ENCODE measurements around the gene COBL.

Gene COBL

DNA sequence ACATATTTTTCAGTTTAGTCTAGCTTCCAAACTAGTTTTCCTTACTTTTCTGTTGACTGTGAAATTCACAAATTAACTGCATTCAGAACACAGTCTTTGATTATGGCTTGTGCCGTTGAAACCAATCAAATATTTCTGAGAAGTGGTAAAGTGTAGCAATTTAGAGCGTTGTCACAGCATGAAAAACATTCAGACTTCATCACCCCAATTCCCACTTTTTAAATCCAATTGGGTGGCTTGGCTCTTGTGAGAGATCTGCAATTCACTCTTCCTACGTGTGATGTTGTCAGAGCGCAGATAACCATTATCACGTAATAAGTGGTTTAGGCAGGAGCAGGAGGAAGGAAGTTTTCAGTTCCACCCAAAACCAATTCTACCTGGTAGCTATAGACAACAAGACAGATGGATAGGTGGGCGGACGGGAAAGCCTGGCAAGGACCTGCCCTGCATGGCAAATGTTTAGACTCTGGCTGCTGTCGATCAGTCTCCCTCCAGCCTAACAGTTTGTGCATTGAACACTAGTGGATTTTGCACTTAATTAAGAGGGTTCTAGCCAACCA lies 8.9 kb downstream of the COBL start:
- DNase-seq: no peak

DNA sequence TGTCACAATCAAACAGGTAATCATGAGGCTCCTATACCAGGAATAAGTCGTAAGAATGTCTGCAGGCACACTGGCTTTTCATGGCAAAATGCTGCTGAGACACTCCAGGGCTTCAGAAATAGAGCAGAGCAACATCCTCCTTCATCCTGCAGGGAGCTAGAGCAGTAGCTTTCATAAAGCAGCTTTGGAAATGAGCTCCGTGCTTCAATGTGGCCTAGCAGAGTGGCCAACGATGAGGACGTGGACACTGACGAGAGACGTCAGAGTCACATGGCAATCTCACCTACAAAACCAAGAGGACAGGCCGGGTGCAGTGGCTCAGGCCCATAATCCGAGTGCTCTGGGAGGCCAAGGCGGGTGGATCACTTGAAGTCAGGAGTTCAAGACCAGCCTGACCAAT lies 9.8 kb downstream of the COBL start:
- no peak for DNase-seq

GRCh38 chr7:51304729-51305128 lies 11.9 kb downstream of the COBL start:
- no peak for DNase-seq

DNA sequence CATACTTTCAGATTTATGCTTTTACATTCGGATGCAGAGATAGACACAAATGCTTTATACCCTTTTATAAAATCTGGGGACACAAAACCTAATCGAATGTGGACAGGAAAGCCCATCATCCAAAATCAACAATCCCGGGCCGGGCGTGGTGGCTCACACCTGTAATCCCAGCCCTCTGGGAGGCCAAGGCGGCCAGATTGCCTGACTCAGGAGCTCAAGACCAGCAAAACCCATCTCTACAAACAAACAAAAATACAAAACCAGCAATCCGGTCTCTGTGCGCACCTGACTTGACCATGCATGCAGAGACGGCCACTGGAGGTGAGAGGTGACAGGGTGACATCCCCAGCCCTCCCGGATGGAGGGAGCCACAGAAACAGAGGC lies 13.5 kb downstream of the COBL start:
- no peak for DNase-seq

- DNase-seq: no peak
Observed at GRCh38 chr7:51301806-51302205, 14.8 kb downstream of the COBL start.

DNA sequence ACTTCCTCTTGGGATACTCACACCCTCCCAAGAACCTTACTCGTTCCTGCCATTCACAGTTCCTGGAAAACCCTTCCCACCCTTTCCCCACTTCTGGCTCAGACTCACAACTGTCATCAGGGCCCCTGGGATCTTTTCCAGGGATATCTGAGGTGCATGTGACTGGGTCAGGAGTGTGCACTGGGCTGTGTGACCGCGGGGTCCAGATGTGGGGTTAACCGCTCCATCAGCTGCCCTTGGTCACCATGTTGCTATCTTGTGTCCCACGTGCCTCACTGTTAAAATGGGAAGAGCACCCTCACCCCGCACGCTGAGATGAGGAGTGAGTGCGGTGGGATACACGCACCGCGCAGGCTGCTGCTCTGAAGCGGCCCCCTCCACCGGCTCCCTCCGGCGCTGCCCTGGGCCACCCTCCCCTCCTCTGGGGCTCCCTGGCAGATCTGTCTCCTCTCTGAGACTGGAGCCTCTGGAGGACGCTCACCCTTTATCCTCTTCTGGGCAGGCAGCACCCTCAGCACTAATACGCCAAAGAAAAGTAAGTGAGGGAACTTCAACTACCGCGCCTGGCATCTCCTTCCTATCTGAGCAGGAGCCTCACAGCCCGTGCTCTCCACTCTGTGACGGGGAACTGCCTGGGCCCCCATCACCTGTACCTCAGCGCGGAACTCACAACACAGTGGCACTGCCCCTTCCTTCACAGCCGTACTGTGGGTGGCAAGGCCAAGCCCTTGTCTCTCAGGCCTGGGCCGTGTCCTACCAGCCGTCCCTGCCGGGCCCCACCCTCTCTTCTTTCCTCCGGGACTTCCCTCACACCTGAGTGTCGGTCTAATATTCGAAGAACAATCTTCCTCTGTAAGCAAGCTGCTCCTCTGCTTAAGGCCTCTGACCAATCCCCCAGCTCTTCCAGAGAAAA lies 15.6 kb downstream of the COBL start:
- DNase-seq: no peak

- no peak for DNase-seq
Observed at GRCh38 chr7:51299391-51300133, 17.0 kb downstream of the COBL start.

DNA sequence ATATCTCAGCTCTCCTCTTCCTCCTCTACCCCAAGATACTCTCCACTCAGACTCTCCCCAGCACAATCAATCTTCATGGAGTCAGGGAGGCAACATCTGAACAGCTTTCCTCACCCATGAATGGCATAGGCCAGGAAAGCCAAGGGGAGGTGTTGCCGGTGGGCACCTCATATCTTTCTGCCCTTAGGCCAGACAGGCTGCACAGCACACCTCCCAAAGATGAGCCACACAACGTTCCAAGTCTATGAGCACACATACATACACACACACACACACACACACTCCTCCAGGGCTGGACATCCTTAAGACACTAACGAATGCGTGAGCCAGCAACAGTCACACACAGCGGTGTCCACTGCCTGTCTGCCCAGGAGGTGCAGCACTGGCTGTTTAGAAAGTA lies 17.7 kb downstream of the COBL start:
- DNase-seq: no peak

- DNase-seq: no peak
Observed at GRCh38 chr7:51297986-51298385, 18.6 kb downstream of the COBL start.

DNA sequence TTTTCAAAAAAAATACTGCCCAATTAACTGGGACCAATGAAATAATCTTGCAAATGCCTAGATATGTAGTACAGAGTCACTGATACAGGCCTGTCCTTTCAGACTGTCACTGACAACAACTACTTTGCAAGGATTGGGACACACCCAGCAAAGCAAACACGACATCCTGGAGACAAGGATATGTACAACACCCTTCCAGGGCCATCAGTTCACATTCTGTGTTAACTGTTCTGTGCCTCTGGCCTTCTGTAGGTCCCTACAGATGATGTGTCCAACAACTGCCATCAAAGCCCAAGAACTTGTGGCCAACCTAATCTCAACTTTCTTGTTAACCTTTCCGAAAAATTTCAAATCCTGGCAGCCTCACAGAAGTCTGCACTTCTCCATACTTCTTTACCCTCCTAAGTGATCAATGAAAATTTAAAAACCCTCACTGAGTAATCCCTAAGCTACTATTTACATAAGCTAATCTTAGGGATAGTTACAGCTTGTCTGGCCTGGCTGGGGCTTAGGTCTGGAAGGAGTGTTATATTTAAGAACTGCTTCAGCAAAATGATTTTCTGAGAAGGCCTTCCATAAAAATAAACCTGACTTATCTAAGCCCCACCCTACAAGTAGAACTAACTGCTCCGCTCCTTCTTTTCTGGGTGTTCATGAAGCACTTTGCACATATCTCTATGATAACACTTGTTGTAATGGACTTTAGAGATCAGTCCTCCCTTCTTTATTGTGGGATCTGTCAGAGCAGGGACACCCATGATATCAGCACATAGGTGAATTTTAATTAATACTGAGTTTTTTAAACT lies 21.0 kb downstream of the COBL start:
- DNase-seq: no peak

GRCh38 chr7:51292596-51292995 lies 24.0 kb downstream of the COBL start:
- no peak for DNase-seq

DNA sequence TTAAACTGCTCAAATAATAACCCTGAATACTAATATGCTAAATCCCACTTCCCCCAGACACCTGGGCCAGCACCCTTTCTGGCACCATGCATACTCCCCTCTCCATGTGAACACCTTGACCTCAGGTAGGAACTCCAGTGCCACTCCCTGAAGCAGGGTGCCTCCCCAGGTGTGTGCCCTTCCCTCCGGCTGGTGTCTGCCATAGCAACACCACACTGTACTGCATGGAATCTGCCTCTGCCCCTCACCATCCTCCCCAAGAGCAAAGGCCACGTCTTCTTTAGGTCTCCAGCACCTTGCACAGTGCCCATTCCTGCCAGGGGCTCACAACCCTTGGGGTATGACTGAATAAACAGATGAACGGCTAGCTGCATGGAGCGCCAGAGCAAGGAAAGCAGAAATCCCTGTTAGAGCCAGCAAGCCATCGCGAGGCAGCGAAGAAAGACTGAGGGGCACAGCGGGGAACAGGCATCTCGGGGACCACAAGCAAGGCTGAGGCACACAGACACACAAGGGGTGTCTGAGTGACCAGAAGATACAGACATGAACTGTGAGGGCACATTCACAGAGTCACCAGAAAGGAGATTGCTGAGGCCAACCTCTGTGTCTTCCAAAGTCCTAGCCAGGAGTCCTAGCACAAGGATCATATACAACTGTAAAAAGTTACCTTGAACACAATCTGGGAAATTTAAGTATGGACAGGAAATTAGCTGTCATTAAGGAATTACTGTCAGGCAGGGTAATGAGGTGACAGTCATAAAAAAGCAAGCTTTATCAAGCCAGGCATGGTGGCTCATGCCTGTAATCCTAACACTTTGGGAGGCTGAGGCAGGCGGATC lies 25.7 kb downstream of the COBL start:
- DNase-seq: no peak

DNA sequence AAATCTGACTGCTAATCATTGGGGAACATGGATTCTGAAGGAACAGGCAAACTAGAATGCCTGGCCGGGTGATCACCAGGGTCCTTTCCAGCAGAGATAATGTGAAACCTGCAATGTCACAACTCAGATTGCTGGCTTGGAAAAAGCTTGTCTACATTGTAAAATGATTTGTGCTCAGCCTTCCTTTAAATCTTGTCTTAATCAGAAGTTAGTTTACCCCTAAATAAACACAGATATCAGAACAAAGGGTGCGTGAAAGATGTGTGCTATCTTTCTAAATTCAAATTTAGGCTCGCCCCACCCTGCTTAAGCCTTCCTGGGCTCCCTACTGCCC lies 26.3 kb downstream of the COBL start:
- no peak for DNase-seq

DNA sequence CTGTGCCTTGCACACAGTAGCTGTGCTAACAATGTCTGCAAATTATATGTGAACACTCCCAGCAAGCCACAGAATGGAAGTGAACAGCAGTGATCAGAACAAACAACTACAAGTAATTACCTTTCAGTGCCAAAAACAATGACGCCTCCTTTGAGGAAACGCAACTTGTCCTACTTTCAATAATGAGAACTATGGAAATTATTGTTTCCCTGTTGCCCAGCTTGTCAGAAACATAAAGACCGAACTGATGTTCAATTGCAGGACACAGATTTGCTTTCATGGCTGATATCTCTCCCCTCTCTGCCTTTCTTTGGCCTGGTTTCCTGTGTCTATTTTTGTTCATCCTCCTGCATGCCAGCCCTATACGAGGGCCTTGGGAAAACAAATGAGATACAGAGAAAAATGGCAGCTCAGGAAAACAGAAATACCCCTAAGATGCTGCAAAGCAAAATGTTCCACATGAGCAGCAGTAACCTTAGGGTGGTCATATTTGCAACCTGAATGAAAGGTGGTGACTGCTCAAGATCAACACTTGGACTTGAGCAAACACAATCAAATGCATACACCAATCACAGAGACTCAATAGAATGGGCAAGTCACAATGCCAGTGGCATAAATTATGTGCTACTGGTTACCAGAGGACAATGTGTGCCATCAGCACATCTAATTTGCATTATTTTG lies 26.8 kb downstream of the COBL start:
- DNase-seq: peak in 1 of 56 donors; percentile 58

GRCh38 chr7:51288896-51289622 lies 27.6 kb downstream of the COBL start:
- peak in 1 of 56 donors; percentile 75 for DNase-seq

- DNase-seq: no peak
Observed at GRCh38 chr7:51286401-51286800, 30.2 kb downstream of the COBL start.

- no peak for DNase-seq
Observed at GRCh38 chr7:51280156-51280555, 36.5 kb downstream of the COBL start.

DNA sequence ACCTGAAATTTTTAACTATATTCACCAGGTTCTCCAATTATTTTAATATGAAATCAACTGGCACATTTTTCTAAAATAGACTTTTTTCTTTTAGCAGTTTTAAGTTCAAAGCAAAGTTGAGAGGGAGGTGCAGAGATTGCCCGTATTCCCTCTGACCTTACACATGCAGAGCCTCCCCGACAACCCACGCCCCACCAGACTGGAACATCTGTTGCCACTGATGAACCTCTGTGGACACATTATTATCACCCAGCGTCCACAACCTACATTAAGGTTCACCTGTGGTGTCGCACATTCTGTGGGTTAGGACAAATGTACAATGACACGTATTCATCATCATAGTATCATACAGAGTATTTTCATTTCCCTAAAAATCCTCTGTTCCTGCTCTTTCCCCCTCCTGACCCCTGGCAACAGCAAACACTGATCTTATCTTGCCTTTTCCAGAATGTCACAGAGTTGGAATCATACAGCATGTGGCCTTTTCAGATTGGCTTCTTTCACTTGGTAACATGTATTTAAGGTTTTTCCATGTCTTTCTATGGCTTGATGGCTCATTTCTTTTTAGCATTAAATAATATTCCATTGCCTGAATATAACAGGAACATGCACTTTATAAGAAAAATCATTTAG lies 37.1 kb downstream of the COBL start:
- no peak for DNase-seq

DNA sequence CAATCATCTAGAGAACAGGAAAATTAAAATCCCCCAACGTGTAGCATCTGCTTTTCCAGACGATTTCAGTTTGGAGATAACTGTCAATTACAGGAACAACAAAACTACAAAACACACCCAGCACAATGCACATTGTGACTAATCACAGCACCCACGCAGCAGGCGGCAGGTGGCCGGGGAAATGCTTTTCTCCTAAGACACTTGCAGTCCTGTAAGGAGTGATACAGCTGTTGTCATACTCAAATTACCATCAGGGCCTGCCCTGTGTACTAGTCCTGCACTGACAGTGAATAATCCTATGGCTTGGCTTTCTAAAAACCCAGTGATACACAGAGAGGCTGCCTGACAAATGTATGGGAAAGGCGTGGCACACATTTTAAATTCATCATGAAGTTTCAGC lies 37.8 kb downstream of the COBL start:
- peak in 8 of 56 donors; percentile 33 to 53 (median 42) for DNase-seq
